ENCODE data around the gene UMAD1.

GRCh38 chr7:7713730-7714129 lies 73.2 kb downstream of the UMAD1 start:
- TF ChIP-seq CTCF (IDR thresholded peaks at IDR 0.05) (no peak), POLR2A (IDR thresholded peaks at IDR 0.05) (no peak)
